ENCODE data around the gene VEZT.

DNA sequence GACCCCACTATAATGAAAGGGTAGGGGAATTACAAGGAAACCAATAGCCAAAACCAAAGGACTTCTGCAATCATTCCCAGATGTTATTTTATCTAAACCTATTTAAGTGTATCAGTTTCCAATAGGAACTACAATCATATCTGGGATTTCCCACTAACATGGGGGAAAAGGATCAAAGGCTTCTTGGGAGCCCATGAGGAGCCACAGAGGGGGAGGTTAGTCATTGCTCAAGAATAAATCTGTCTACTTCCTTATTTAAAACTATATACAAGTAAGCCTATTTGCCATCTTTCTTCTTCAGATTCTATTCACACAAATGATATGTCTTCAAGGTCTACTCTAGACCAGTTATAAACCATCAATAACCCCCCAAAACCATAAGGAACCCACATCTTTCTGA lies 33.5 kb upstream of the VEZT start:
- no peak for TF ChIP-seq EP300 (IDR thresholded peaks at IDR 0.05)
- TF ChIP-seq, protein P1, sequence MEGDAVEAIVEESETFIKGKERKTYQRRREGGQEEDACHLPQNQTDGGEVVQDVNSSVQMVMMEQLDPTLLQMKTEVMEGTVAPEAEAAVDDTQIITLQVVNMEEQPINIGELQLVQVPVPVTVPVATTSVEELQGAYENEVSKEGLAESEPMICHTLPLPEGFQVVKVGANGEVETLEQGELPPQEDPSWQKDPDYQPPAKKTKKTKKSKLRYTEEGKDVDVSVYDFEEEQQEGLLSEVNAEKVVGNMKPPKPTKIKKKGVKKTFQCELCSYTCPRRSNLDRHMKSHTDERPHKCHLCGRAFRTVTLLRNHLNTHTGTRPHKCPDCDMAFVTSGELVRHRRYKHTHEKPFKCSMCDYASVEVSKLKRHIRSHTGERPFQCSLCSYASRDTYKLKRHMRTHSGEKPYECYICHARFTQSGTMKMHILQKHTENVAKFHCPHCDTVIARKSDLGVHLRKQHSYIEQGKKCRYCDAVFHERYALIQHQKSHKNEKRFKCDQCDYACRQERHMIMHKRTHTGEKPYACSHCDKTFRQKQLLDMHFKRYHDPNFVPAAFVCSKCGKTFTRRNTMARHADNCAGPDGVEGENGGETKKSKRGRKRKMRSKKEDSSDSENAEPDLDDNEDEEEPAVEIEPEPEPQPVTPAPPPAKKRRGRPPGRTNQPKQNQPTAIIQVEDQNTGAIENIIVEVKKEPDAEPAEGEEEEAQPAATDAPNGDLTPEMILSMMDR (IDR thresholded peaks at IDR 0.05), result no peak

All from ovary (tissue), 3 donors.